ENCODE measurements around the gene LTBR.
"Not testable (repeated sequence)": the region's sequence is repeated elsewhere in the genome, so short reads cannot be mapped to it uniquely, and the experiment has no call there.

The LTBR gene

DNA sequence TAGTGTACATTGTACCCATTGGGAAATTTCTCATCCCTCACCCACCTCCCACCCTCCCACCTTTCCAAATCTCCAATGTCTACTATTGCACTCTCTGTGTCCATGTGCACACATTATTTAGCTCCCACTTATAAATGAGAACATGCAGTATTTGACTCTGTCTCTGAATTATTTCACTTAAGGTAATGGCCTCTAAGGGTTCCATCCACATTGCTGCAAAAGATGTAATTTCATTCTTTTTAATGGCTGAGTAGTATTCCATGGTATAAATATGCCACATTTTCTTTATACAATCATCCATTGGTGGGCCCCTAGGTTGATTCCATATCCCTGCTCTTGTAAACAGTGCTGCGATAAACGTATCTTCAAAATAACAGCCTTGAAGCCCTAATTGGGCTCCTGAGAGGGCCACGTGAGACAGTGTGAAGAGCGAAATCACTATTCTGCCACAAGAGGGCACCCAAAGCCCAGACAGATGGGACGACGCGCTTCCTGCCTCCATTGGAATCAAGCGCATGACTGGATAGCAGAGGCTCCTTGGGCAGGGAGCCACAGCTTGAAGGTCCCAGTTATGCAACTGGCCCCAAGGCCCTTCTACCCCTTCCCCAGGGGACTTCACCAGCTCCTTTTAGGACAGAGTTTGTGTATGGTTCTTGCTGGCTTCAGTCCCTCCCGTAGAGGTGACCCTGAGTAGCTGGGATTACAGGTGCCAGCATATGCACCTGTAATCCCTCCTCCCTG is 39.5 kb downstream of the LTBR start:
- H3K9me3 ChIP-seq (ENCODE audit: control insufficient read depth, insufficient read depth, low read depth, low read length) = no peaks in the 10 kb centered on the region
- H3K4me3 ChIP-seq (ENCODE audit: low read depth, low read length) = no peak overlapping the region
- peaks cover 8% of the 10 kb centered on the region; the same call in 1 of the 2 replicates for H3K4me1 ChIP-seq (ENCODE audit: control insufficient read depth, insufficient read depth, low read length)
- no peak overlapping the region for H3K27ac ChIP-seq (ENCODE audit: low read depth, low read length)
- no peak overlapping the region for H3K9ac ChIP-seq (ENCODE audit: low read length)
- no peaks in the 10 kb centered on the region for H3K27me3 ChIP-seq (ENCODE audit: control insufficient read depth, insufficient read depth, low read length)
- no peaks in the 10 kb centered on the region for H3K36me3 ChIP-seq (ENCODE audit: control insufficient read depth, insufficient read depth, low read length)

DNA sequence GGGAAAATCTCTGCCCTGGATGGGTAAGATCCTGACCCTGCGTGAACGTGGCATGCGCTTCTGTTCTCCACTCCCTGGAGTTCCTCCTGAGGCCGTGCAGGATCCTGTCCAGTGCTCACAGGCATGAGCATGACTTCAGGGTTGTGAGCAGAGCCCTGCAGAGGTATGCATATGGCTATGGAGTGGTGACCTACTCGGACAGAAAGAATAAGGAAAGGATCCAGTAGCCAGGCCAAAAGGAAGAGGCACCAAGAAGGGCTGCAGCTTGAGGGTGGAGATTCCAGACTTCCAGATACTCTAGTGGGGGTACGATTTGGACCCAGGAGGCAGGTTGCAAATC is 40.0 kb downstream of the LTBR start:
- Histone ChIP-seq H3K9ac (ENCODE audit: low read length) (no peak overlapping the region), H3K36me3 (ENCODE audit: control insufficient read depth, insufficient read depth, low read length) (no peaks in the 10 kb centered on the region), H3K4me3 (ENCODE audit: low read depth, low read length) (no peak overlapping the region), H3K27ac (ENCODE audit: low read depth, low read length) (no peak overlapping the region), H3K4me1 (ENCODE audit: control insufficient read depth, insufficient read depth, low read length) (peaks cover 8% of the 10 kb centered on the region; the same call in 1 of the 2 replicates), H3K9me3 (ENCODE audit: control insufficient read depth, insufficient read depth, low read depth, low read length) (no peaks in the 10 kb centered on the region), H3K27me3 (ENCODE audit: control insufficient read depth, insufficient read depth, low read length) (no peaks in the 10 kb centered on the region)

DNA sequence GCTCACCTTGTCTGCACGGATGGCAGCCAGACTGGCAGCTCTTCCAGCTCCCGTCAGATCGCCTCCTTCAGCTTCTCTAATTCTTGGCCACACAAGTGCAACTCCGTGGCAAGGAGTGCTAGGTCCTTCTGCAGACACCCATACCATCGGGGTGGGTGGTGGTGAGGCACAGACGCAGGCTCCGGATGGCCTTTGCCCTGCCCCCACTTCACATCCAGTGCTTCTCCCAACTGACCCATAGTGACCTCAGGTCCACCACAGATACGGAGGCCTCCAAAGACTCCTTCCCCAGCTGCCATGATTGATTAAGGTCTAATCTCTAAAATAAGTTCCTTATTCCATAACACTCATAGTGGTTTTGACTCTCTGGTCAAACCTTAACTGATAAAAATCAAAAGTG is 40.9 kb downstream of the LTBR start:
- Histone ChIP-seq H3K36me3 (ENCODE audit: control insufficient read depth, insufficient read depth, low read length) (no peaks in the 10 kb centered on the region), H3K27ac (ENCODE audit: low read depth, low read length) (no peak overlapping the region), H3K4me3 (ENCODE audit: low read depth, low read length) (no peak overlapping the region), H3K4me1 (ENCODE audit: control insufficient read depth, insufficient read depth, low read length) (peaks cover 8% of the 10 kb centered on the region; the same call in 1 of the 2 replicates), H3K9me3 (ENCODE audit: control insufficient read depth, insufficient read depth, low read depth, low read length) (no peaks in the 10 kb centered on the region), H3K9ac (ENCODE audit: low read length) (no peak overlapping the region), H3K27me3 (ENCODE audit: control insufficient read depth, insufficient read depth, low read length) (no peaks in the 10 kb centered on the region)

DNA sequence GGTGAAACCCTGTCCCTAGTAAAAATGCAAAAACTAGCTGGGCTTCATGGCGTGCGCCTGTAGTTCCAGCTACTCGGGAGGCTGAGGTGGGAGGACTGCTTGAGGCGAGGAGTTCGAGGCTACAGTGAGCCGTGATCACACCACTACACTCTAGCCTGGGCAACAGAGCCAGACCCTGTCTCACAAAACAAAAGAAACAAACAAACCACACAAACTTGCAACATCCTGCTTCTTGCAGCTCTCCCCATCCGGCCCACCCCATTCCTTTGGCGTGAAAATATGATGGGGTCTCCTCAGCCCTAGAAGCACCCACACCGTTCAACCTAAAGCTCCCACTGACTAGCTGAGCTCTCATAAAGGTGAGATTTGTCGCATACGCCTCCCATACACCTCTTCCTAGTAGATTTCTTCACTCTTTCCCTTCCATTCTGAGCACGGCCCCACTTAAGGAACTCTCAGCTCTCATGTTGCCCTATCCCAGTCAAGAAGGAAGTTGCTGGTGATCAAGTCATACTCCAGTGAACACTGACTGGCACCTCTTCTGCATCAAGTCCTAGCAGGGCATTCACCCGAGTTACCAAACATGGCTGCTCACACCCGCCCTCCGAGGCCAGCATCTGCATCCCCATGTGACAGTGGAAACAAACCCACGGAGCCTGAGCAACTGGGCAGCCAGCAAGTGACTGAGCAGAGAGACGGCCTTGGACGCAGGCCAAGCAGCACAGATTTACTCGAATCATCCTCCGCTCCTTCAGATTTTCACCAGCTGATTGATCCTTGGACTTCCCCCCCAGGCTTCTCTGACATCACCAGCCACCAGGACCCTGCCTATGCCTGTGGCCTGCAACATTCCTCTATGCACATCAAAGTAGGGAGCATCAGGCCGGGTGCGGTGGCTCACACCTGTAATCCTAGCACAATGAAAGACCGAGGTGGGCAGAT is 41.9 kb downstream of the LTBR start:
- Histone ChIP-seq H3K27me3 (ENCODE audit: control insufficient read depth, insufficient read depth, low read length) (no peaks in the 10 kb centered on the region), H3K4me3 (ENCODE audit: low read depth, low read length) (no peak overlapping the region), H3K4me1 (ENCODE audit: control insufficient read depth, insufficient read depth, low read length) (peaks cover 8% of the 10 kb centered on the region; the same call in 1 of the 2 replicates), H3K27ac (ENCODE audit: low read depth, low read length) (no peak overlapping the region), H3K9ac (ENCODE audit: low read length) (no peak overlapping the region), H3K36me3 (ENCODE audit: control insufficient read depth, insufficient read depth, low read length) (no peaks in the 10 kb centered on the region), H3K9me3 (ENCODE audit: control insufficient read depth, insufficient read depth, low read depth, low read length) (no peaks in the 10 kb centered on the region)

DNA sequence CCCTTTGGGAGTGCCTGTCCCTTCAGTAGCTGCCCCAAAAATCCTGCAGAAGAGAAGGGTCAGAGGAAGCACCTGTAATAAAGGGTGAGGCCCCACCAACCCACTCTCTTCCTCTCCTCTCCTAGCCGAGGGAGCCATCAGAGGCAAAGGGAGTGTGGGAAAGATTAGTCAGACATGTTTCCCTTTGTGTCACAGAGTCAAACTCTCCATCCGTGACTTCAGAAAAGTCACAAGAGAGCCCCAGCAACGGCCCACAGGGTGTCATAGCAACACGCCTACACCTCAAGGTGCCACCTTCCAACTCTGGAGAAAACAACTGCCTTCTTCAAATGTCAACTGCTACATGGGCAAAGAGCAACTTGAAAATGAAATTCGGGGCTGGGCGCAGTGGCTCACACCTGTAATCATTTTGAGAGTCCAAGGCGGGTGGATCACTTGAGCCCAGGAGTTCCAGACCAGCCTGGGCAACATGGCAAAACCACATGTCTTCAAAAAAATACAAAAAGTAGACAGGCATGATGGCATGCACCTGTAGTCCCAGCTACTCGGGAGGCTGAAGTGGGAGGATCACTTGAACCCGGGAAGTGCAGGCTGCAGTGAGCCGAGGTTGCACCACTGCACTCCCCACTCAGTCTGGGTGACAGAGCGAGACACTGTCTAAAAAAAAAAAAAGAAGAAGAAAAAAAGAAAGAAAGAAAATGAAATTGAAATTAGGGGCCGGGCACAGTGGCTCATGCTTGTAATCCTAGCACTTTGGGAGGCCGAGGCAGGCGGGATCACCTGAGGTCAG is 43.1 kb downstream of the LTBR start:
- Histone ChIP-seq H3K9ac (ENCODE audit: low read length) (no peak overlapping the region), H3K27ac (ENCODE audit: low read depth, low read length) (no peak overlapping the region), H3K9me3 (ENCODE audit: control insufficient read depth, insufficient read depth, low read depth, low read length) (no peaks in the 10 kb centered on the region)

DNA sequence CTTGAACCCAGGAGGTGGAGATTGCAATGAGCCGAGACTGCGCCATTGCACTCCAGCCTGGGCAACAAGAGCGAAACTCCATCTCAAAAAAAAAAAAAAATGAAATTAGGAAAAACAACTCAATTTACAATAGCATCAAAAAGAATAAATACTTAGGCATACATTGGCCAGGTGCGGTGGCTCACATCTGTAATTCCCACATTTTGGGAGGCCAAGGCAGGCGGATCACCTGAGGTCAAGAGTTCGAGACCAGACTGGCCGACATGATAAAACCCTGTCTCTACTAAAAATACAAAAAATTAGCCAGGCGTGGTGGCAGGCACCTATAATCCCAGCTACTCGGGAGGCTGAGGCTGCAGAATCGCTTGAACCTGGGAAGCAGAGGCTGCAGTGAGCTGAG is 43.8 kb downstream of the LTBR start:
- not testable (repeated sequence) for H3K9me3 ChIP-seq (ENCODE audit: control insufficient read depth, insufficient read depth, low read depth, low read length); H3K36me3 ChIP-seq (ENCODE audit: control insufficient read depth, insufficient read depth, low read length); H3K4me3 ChIP-seq (ENCODE audit: low read depth, low read length); H3K4me1 ChIP-seq (ENCODE audit: control insufficient read depth, insufficient read depth, low read length); H3K27ac ChIP-seq (ENCODE audit: low read depth, low read length); H3K9ac ChIP-seq (ENCODE audit: low read length); H3K27me3 ChIP-seq (ENCODE audit: control insufficient read depth, insufficient read depth, low read length)

More for the DNA sequence above, 43.1 kb downstream of the LTBR start:
- peaks cover 8% of the 10 kb centered on the region; the same call in 1 of the 2 replicates for H3K4me1 ChIP-seq (ENCODE audit: control insufficient read depth, insufficient read depth, low read length)
- no peaks in the 10 kb centered on the region for H3K27me3 ChIP-seq (ENCODE audit: control insufficient read depth, insufficient read depth, low read length)
- H3K36me3 ChIP-seq (ENCODE audit: control insufficient read depth, insufficient read depth, low read length) = no peaks in the 10 kb centered on the region
- H3K4me3 ChIP-seq (ENCODE audit: low read depth, low read length) = no peak overlapping the region

DNA sequence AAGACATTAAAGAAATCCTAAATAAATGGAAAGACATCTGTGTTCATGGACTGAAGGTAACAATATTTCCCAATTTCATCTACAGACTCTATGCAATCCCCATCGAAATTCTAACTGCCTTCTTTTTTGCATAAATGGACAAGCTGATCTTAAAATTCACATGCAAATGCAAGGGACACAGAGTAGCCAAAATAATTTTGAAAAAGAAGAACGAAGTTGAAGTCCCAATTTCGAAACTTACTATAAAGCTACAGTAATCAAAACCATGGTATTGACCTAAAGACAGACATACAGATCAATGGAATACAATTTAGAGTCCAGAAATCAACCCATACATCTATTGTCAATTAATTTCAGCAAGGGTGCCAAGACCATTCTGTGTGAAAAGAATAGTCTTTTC is 44.4 kb downstream of the LTBR start:
- Histone ChIP-seq H3K27ac (ENCODE audit: low read depth, low read length) (no peak overlapping the region), H3K4me1 (ENCODE audit: control insufficient read depth, insufficient read depth, low read length) (peaks cover 9% of the 10 kb centered on the region), H3K9me3 (ENCODE audit: control insufficient read depth, insufficient read depth, low read depth, low read length) (no peaks in the 10 kb centered on the region), H3K27me3 (ENCODE audit: control insufficient read depth, insufficient read depth, low read length) (no peaks in the 10 kb centered on the region), H3K4me3 (ENCODE audit: low read depth, low read length) (no peak overlapping the region), H3K36me3 (ENCODE audit: control insufficient read depth, insufficient read depth, low read length) (no peaks in the 10 kb centered on the region), H3K9ac (ENCODE audit: low read length) (no peak overlapping the region)

DNA sequence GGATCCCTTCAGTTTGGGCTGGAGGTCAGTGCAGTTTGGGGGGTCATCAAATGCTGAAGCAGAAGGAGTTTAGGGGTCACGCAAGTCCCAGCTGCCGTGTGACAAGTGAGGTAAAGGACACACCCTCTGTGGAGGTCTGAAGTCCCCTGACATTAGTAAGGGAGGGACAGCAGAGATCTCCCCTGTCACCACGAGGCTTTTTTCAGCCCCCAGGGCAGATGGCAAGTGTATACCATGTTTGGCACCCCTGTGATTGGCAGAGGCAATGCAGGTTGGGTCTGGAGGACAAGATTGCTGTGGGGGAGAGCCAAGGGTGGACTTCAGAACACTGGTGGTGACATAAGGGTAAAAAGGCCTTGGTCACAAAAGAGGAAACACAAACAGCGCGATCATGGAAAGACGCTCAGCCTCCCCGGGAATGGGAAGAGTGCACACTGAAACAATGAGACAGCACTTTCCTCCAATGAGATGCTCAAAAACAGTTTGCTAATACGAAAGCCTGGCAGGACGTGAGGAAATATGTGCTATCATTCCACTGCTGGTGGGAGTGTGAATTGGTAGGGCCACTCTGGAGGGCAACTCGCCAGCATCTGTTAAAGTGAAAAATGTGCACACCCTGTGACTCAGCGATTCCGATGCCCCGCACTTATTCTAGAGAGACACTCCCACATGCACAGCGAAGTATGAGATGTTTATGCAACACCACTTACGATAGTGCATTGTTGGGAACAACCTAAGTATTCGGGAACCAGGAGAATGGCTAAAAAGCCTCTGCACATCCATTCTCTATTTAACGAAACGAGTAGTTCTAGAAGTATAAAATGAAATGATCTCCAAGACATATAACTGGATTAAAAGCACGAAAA is 46.4 kb downstream of the LTBR start:
- no peaks in the 10 kb centered on the region for H3K9me3 ChIP-seq (ENCODE audit: control insufficient read depth, insufficient read depth, low read depth, low read length)
- H3K27ac ChIP-seq (ENCODE audit: low read depth, low read length) = no peak overlapping the region
- H3K9ac ChIP-seq (ENCODE audit: low read length) = no peak overlapping the region
- no peaks in the 10 kb centered on the region for H3K36me3 ChIP-seq (ENCODE audit: control insufficient read depth, insufficient read depth, low read length)
- H3K4me3 ChIP-seq (ENCODE audit: low read depth, low read length) = no peak overlapping the region
- no peaks in the 10 kb centered on the region for H3K27me3 ChIP-seq (ENCODE audit: control insufficient read depth, insufficient read depth, low read length)
- H3K4me1 ChIP-seq (ENCODE audit: control insufficient read depth, insufficient read depth, low read length) = peaks cover 16% of the 10 kb centered on the region

DNA sequence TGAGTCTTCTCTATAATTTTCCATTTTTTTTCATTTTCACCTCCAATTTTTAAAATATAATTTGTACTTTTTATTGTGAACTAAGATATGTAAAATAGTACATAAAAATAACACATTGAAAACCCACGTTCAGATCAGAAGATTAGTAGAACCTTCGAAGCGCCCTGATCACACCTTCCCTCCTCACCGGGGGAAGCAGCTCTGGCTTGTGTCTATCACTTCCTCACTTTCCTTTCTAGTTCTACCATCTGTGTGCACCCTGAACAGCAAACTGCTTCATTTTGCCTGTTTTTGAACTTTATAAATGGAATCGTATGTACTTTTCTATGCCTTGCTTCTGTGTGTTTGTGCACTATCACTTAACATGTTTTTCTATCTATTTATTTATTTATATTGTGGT is 49.0 kb downstream of the LTBR start:
- H3K27ac ChIP-seq (ENCODE audit: low read depth, low read length) = no peak overlapping the region
- no peak overlapping the region for H3K9ac ChIP-seq (ENCODE audit: low read length)

More for the DNA sequence above, 49.0 kb downstream of the LTBR start:
- no peaks in the 10 kb centered on the region for H3K27me3 ChIP-seq (ENCODE audit: control insufficient read depth, insufficient read depth, low read length)
- H3K4me3 ChIP-seq (ENCODE audit: low read depth, low read length) = no peak overlapping the region
- H3K36me3 ChIP-seq (ENCODE audit: control insufficient read depth, insufficient read depth, low read length) = no peaks in the 10 kb centered on the region
- H3K9me3 ChIP-seq (ENCODE audit: control insufficient read depth, insufficient read depth, low read depth, low read length) = no peaks in the 10 kb centered on the region
- peaks cover 16% of the 10 kb centered on the region for H3K4me1 ChIP-seq (ENCODE audit: control insufficient read depth, insufficient read depth, low read length)
